GM12865 (cell line): ENCODE measurements around the gene JMJD7.

Experiments used
- DNase-seq: peaks from one replicate; pipeline ENCODE4 v3.0.0; 2010; ENCODE audit warnings: low read depth
- H3K4me3 ChIP-seq: 2 replicates; pipeline ENCODE4 v1.5.1; 2011; ENCODE audit warnings: mild to moderate bottlenecking, low read depth, low read length, control low read depth
- TF ChIP-seq, protein P1 (sequence below): IDR thresholded peaks from 2 replicates; pipeline ENCODE4 v1.5.1; 2011; ENCODE audit warnings: low read length, control low read depth, low read depth, inconsistent platforms; ENCODE audit not compliant: insufficient read depth; ENCODE audit errors: missing control alignments

Gene JMJD7

DNA sequence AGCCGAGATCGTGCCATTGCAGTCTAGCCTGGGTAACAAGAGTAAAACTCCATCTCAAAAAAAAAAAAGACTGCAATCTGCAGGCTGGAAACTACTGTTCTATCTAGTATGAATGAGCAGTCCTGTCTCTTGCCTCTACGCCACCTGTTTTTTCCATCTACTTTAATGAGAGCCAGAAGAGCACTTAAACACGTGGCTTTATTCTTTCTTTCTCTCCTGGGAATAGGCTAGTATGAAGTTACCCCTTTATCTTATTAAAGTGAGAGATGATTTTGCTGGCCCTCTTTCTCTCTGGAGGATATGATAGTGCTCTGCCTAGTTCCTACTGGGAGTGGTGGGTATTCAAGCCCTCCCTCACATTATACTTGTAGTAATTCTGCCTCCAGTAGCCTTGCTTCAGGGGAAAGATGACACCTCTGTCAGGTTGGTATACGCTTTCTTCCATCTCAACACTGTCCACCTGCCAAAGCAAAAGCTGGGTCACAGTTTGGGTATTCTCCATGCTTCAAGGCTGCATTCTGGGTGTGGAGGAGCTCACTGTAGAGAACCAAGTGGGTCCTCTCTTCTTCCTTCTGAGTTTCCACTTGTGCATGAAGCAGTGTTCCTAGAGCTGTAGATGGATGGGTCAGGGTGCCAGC, 35.8 kb upstream of the JMJD7 start:
- TF ChIP-seq, protein P1, sequence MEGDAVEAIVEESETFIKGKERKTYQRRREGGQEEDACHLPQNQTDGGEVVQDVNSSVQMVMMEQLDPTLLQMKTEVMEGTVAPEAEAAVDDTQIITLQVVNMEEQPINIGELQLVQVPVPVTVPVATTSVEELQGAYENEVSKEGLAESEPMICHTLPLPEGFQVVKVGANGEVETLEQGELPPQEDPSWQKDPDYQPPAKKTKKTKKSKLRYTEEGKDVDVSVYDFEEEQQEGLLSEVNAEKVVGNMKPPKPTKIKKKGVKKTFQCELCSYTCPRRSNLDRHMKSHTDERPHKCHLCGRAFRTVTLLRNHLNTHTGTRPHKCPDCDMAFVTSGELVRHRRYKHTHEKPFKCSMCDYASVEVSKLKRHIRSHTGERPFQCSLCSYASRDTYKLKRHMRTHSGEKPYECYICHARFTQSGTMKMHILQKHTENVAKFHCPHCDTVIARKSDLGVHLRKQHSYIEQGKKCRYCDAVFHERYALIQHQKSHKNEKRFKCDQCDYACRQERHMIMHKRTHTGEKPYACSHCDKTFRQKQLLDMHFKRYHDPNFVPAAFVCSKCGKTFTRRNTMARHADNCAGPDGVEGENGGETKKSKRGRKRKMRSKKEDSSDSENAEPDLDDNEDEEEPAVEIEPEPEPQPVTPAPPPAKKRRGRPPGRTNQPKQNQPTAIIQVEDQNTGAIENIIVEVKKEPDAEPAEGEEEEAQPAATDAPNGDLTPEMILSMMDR, result no peak
- no peak overlapping the region for H3K4me3 ChIP-seq
- no peak for DNase-seq

DNA sequence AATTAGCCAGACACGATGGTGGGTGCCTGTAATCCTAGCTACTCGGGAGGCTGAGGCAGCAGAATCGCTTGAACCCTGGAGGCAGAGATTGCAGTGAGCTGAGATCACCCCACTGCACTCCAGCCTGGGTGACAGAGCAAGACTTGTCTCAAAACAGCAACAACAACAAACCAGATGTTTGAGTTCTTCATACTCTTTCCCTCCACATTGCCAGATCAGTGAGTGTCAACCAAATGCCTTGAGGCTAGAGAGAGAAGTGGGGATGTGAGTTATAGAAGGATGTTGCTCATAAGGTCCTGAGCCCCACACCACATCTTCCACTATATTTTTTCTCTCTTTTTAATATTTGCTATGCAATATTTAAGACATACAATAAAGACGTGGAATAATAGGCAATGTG, 33.8 kb upstream of the JMJD7 start:
- TF ChIP-seq, protein P1, result no peak
- DNase-seq, result no peak
- no peak overlapping the region for H3K4me3 ChIP-seq

DNA sequence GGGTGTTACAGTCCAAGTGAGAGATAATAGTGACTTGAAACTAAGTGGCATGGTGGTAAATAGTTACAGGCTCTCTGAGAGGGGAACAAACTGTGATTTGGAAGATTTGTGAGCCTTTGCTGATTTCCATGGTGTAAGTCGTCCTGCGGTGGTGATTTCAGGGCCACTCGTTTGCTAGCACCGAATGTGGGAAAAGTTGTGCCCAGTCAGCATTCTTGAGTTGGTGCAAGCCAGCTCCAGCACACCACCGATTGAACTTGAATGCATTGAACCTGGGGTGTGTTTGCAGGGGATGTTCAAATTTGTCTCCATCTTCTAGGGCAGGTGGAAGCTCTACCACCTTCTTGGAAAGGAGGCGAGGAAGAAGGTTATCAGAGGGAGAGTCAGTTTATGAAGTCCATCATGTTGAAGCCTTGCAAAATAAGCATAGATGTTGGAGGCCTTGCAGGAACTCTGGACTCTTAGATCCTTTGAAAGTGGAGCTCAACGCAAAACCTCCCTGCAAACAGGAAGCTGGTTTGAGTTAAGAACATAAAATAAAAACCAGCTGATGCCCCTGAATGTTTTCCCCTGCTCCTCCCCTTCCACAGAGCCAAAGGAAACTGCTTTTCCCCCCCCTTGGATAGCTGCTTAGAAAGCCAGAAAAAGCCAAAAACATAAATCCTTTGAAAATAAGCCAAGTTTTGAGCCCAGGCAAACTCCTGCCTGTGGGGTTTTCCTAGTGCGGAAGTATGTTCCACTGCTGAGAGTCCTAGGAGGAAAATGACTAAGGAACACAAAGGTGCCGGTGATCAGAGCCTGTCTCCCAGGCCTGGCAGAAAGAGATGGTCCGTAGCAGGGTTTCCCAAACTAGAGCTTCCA, 31.7 kb upstream of the JMJD7 start:
- no peak for DNase-seq
- H3K4me3 ChIP-seq, result no peak overlapping the region
- TF ChIP-seq, protein P1, result no peak

DNA sequence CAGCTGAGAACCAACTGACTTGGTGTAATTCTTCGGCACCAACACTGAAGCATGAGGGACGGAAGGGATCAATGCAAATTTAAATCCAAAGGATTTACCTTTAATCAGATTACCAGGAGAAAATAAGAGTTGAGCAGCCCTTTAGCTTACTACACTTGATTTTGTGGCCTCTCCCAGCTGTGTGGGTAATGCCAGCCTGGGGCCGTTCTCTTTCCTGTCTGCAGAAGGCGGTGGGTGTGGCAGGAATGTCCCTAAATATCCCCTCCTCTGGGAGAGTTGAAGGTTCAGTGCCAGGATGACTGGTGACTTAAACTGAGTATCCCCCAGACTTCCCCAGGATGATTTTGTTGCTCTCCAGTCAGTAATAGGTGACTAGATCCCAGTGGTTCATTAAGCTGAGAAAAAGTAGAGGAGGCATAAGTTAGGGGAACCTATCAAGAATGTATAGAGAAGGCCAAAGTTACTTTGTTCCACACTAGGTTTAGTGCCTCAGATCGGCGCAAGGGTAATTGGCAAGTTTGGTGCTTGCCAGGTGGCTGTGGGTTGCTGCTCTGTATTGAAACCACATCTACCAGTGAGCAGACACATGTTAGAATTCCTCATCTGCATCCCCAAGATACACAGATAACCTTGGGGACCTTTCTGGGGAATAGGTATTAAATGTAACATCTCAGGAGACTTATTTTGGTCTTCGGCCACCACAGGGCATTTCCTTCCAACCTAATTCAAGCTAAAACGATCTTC, 30.5 kb upstream of the JMJD7 start:
- TF ChIP-seq, protein P1, result no peak
- no peak overlapping the region for H3K4me3 ChIP-seq
- DNase-seq, result peak; percentile 47

DNA sequence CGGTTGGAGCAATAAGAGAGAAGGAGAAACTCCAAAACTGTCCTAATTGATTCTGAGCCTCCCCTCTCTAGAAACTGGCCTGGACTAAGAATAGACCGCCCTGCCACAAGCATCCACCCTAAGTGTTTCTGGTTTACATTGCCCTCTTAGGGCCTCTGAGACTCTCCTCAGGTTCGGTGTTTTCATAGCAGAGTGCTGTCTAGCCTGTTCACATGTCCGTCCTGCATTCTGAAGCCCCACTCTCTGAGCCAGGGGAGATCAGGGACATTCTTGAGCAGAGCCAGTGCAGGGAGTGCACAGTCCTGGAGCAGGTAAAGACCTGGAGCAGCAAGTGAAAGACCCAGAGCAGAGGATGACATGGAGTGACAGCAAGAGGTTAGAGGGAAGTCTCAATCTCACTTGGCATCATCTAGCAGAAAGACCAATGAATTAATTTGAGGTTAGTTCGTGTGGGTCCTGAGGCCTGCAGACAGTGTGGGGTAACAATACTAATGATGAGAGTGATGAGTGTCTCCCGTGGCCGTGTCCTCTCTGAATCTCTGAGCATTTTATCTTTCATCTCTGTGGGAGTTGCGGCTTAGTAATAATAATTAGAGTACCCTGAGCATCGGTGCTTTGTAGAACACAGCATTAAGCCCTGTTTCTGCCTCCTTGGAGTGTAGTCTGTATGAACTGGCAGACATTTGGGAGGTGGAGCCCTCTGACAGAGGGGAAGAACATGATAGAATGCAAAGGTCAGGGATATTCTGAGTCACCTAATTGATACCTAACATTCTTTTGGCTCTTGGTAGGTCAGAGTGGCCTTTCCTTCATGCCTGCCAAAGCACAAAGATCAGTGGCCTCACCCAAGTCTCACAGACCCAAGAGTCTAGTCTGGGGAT, 29.0 kb upstream of the JMJD7 start:
- peak; percentile 31 for DNase-seq
- no peak overlapping the region for H3K4me3 ChIP-seq
- TF ChIP-seq, protein P1, result no peak

DNA sequence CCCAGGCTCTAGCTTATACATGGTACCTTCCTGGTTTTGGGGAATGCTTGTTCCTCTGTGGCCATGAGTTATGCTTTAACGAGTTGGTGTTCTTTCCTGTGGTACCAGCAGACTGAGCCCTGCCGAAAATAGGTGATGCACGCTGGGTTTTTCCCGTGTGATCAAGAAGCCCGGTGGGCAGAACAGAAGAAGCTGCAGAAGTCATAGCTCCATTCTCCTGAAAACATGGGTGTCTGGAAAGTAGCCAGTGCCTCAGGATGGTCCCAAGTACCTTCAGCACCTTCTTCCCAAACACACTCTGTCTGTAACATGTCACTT, 28.4 kb upstream of the JMJD7 start:
- TF ChIP-seq, protein P1, result no peak
- H3K4me3 ChIP-seq, result no peak overlapping the region
- DNase-seq, result peak; percentile 51
